ENCODE data around the gene EIF2A. TPM values are rescaled to one million over a fixed set of nuclear protein-coding genes. Genes with fewer than 3 reads are reported as not detected.

The EIF2A gene
- total and polyA plus RNA-seq, 9 of the 15 experiments (the other 6 are each of a cell fraction or from before 2014, with no cell fraction given) = 106 to 192 (median 168) TPM

- TF ChIP-seq PATZ1 (CRISPR knock-in tag; IDR thresholded peaks at IDR 0.05; ENCODE audit: borderline replicate concordance) (no peak), ZFP91 (CRISPR knock-in tag; IDR thresholded peaks at IDR 0.05) (no peak), POLR3G (IDR thresholded peaks at IDR 0.05; ENCODE audit: extremely low read depth, insufficient read length, insufficient replicate concordance) (no peak), AFF1 (IDR thresholded peaks at IDR 0.05; ENCODE audit: low read depth in 1 of 2, partially characterized antibody in 2 of 2) (peak in 1 of 2 experiments; percentile 79), CHD7 (IDR thresholded peaks at IDR 0.05; ENCODE audit: low read depth, low read length) (no peak)
Observed at GRCh38 chr3:150546226-150547044, at the start of gene EIF2A, which contains the start of gene SERP1 (continued).
